Measurements from ENCODE around the gene ARHGAP26.

DNA sequence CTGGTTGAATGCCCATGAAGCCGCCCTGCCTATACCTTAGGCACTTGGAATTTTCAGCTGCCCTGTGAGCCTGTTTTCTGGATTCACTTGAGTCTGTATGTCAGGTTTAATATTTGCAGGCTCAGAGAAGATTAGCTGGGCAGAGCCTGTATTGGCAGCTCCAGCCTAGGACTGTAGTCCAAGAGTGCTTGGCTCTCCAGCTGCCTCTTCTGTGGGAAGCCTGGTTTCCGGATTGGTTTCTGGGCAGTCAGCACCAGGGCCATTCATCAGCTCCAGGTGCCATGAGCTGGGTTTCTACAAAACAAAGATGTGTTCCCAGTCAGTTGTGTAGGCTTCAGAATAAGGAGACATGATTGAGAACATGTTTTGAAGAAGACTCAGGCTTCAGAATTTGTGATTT lies 90.1 kb downstream of the ARHGAP26 start:
- TF ChIP-seq MAFK (IDR thresholded peaks at IDR 0.05; ENCODE audit: low read depth, low read length), result no peak
- no peak for TF ChIP-seq RFX5 (IDR thresholded peaks at IDR 0.05; ENCODE audit: low read depth, low read length)
- TF ChIP-seq ELK1 (IDR thresholded peaks at IDR 0.05; ENCODE audit: borderline replicate concordance, low read depth, low read length), result no peak
- TF ChIP-seq POLR2A (IDR thresholded peaks at IDR 0.05; ENCODE audit: low read depth, low read length), result no peak
- TF ChIP-seq CTCF (conservative IDR thresholded peaks at IDR 0.05; ENCODE audit: low read depth, low read length), result no peak
- TF ChIP-seq, protein P1, sequence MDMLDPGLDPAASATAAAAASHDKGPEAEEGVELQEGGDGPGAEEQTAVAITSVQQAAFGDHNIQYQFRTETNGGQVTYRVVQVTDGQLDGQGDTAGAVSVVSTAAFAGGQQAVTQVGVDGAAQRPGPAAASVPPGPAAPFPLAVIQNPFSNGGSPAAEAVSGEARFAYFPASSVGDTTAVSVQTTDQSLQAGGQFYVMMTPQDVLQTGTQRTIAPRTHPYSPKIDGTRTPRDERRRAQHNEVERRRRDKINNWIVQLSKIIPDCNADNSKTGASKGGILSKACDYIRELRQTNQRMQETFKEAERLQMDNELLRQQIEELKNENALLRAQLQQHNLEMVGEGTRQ (IDR thresholded peaks at IDR 0.05; ENCODE audit: low read depth, low read length), result no peak
- no peak for TF ChIP-seq MXI1 (IDR thresholded peaks at IDR 0.05; ENCODE audit: borderline replicate concordance, low read depth, low read length)
- TF ChIP-seq RAD21 (IDR thresholded peaks at IDR 0.05; ENCODE audit: low read length), result no peak
- no peak for TF ChIP-seq BHLHE40 (IDR thresholded peaks at IDR 0.05; ENCODE audit: low read depth, low read length)
- no peak for TF ChIP-seq CHD1 (IDR thresholded peaks at IDR 0.05; ENCODE audit: low read depth, low read length)
- TF ChIP-seq MAZ (IDR thresholded peaks at IDR 0.05; ENCODE audit: borderline replicate concordance, low read depth, low read length), result no peak
